ENCODE measurements around the gene KRT71.

KRT71 gene

DNA sequence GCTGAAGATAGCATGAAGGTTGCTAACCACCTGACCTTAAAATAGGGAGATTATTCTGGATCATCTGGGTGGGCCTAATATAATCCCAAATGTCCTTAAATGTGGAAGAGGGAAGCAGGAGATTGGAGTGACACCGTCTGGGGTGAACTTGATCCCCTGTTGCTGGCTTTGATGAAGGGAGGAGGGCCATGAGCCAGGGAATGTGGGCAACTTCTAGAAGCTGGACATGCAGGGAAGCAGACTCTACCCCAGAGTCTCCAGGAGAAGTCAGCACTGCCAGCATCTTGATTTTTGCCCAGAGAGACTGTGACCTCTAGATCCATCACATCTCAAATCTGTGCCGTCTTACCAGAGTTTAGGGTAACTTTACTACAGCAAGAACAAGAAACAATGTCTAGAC lies 23.5 kb downstream of the KRT71 start:
- H3K27ac ChIP-seq (ENCODE audit: low read depth, low read length, severe bottlenecking) = no peak overlapping the region
- H3K4me1 ChIP-seq (ENCODE audit: control insufficient read depth, insufficient read depth, low read length, poor library complexity, severe bottlenecking) = no peaks in the 10 kb centered on the region
- 76 to 100% methylated on average over 2 of the region's 2 CpGs for WGBS, 2 experiments (ENCODE audit: insufficient coverage in 2 of 2)

DNA sequence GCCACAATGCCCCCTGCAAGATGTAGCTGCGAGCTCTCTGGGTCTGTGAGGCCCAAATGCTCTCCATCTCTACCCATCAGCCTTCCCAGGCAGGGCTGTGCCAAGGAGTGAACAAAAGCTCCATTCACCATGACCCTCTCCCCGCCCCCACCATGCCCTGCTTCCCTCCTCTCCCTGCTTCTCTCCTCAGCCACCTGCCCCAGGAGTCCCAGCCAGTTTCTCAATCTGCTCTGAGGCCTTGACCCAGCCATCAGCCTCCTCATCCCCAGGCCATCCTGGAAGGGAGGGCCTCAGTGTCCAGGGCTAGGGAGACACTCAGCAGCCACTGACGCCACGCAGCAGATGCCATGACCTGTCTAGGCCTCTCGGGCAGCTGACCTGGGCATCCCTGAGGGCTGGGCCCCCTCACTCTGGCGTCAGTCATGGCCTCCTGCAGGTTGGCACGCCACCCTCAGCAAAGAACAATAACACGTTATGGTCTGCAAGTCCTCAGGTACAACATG lies 24.3 kb downstream of the KRT71 start:
- Histone ChIP-seq H3K4me1 (ENCODE audit: control insufficient read depth, insufficient read depth, low read length, poor library complexity, severe bottlenecking) (no peaks in the 10 kb centered on the region), H3K4me3 (ENCODE audit: extremely low read depth, insufficient read depth, low read length, poor library complexity, severe bottlenecking) (no peak overlapping the region), H3K9me3 (ENCODE audit: control insufficient read depth, low read length) (no peaks in the 10 kb centered on the region), H3K36me3 (ENCODE audit: control insufficient read depth, insufficient read depth, low read length) (no peaks in the 10 kb centered on the region), H3K27ac (ENCODE audit: low read depth, low read length, severe bottlenecking) (no peak overlapping the region)
- WGBS, 2 experiments (ENCODE audit: insufficient coverage in 2 of 2) = 89 to 92% methylated on average over 8 of the region's 8 CpGs

More for the DNA sequence above, 23.5 kb downstream of the KRT71 start:
- Histone ChIP-seq H3K9me3 (ENCODE audit: control insufficient read depth, low read length) (no peaks in the 10 kb centered on the region), H3K36me3 (ENCODE audit: control insufficient read depth, insufficient read depth, low read length) (no peaks in the 10 kb centered on the region), H3K4me3 (ENCODE audit: extremely low read depth, insufficient read depth, low read length, poor library complexity, severe bottlenecking) (no peak overlapping the region)

DNA sequence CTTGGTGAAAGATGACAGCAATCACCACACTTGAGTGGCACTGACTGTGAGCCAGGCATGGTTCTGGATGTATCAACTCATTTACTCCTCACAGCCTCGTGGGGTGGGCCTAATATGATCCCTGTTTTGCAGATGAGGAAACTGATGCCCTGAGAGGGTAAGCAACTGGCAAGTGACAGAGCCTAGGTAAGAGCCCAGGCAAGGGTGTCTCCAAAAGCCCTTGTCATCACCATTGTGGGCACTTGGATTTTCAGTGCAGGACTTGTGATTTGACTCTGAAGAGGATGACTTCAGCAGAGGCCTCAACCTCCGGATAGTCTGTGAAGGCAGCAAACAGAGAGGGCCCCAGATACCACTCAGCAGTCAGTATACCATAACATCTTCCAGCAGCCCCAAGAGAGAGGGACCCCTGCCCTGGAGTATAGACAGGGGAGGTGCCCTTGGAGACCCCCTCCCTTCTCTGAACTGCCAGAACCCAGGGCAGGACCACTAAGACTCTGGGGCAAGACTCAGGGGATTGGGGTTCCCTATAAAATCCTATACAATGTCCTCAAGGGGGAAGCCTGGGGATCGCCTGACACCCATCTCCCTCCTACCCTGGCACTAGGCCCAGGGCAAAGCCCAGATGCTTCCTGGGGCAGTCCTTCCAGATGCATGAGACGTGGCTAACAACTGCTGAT lies 25.7 kb downstream of the KRT71 start:
- Histone ChIP-seq H3K4me1 (ENCODE audit: control insufficient read depth, insufficient read depth, low read length, poor library complexity, severe bottlenecking) (peaks cover 5% of the 10 kb centered on the region), H3K9me3 (ENCODE audit: control insufficient read depth, low read length) (no peaks in the 10 kb centered on the region), H3K36me3 (ENCODE audit: control insufficient read depth, insufficient read depth, low read length) (no peaks in the 10 kb centered on the region), H3K4me3 (ENCODE audit: extremely low read depth, insufficient read depth, low read length, poor library complexity, severe bottlenecking) (no peak overlapping the region), H3K27ac (ENCODE audit: low read depth, low read length, severe bottlenecking) (no peak overlapping the region)
- WGBS, 2 experiments (ENCODE audit: insufficient coverage in 2 of 2) = 60 to 92% methylated on average over 2 to 3 of the region's 4 CpGs

DNA sequence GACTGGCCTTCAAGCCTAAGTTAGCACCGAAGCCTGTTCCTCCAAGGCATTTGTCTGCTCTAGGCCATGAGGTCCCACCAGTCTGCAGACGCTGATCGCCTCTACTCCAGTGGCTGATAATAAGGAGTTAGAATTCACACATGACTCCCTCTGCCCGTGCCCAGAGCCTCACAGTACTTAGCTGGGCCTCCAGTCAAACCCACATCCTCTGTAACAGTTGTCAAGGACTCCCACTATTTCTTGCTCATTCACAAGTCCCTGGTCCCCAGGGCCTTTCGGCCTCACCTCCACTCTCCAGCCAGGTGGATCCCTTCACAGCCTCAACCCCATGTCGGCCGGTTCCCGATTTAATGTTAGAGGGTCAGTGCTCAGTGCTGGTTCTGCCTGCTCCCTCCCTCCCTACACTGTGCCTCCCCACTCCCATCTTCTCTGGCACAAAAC lies 26.4 kb downstream of the KRT71 start:
- 53 to 69% methylated on average over 3 to 6 of the region's 8 CpGs for WGBS, 2 experiments (ENCODE audit: insufficient coverage in 2 of 2)
- Histone ChIP-seq H3K27ac (ENCODE audit: low read depth, low read length, severe bottlenecking) (no peak overlapping the region), H3K4me3 (ENCODE audit: extremely low read depth, insufficient read depth, low read length, poor library complexity, severe bottlenecking) (no peak overlapping the region), H3K36me3 (ENCODE audit: control insufficient read depth, insufficient read depth, low read length) (no peaks in the 10 kb centered on the region), H3K9me3 (ENCODE audit: control insufficient read depth, low read length) (no peaks in the 10 kb centered on the region), H3K4me1 (ENCODE audit: control insufficient read depth, insufficient read depth, low read length, poor library complexity, severe bottlenecking) (peaks cover 12% of the 10 kb centered on the region)

DNA sequence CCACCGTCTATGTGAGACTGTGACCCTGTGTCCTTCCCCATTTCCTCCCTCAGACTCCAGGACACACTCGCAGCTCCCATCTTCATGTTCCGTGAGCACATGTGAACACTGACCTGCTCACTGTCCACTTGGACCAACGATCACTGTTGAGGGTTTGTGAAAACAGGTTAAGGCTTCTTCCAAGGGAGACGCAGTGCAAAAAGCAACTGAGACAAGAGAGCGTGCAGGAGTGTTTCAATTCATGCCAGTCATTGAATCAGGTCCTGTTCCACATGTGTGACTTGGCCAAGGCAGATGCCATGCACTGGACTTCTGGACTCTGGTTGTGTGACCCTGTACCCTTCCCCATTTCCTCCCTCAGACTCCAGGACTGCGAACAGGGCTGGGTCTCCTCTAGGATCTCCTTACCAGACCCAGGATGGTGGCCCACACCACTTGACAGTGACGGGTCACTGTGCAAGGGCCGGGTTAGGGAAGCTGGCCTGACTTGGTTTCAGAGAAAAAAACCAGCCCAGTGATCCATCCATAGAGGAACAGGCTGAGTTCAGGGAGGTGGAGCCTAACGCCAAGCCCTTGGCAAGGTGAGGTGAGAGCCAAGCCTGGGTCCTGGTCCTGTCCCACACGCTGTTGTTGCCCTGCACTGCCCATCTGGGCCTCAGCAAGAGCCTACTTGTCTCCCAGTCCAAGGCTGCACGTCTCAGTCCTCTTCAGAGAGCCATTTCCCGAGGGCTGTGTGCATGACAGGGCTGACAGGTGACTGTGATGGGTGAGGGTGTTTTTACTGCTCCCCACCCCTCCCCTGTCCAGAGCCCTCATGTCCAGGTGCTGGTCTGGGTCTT lies 27.1 kb downstream of the KRT71 start:
- H3K36me3 ChIP-seq (ENCODE audit: control insufficient read depth, insufficient read depth, low read length) = no peaks in the 10 kb centered on the region
- no peaks in the 10 kb centered on the region for H3K9me3 ChIP-seq (ENCODE audit: control insufficient read depth, low read length)
- H3K4me1 ChIP-seq (ENCODE audit: control insufficient read depth, insufficient read depth, low read length, poor library complexity, severe bottlenecking) = peaks cover 16% of the 10 kb centered on the region
- no peak overlapping the region for H3K4me3 ChIP-seq (ENCODE audit: extremely low read depth, insufficient read depth, low read length, poor library complexity, severe bottlenecking)
- no peak overlapping the region for H3K27ac ChIP-seq (ENCODE audit: low read depth, low read length, severe bottlenecking)
- 84% methylated on average over 9 to 10 of the region's 13 CpGs for WGBS, 2 experiments (ENCODE audit: insufficient coverage in 2 of 2)

DNA sequence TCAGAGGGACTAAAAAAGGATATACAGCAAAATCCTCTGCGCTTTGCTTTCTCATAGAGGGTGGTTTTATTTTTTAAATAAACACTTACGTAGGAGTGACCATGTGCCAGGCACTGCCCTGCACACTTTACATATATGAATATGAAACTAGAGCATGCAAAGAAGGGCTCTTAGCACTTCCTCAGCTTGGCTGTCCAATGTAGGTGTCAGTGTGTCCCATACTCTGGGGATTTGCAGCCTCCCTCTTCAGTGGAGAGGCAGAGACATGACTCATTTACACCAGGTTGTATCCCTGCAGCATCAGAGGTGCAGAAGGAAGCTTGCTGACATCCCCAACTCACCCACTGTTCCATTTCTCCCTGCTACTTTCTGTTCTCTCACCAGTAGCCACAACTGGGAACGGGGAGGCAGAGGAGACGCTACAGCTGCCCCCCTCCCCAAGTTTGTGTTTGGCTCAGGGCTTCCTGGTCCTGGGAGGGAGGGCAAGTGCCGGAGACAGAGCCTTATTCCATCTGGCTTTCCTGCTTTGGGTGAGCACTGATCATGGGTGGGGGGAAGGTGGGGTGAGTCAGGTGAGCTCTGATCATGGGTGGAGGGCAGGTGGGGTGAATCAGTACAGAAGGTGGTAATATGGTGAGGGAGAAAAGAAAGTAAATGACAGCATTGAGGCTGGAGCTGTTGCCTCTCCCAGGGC lies 27.9 kb downstream of the KRT71 start:
- peaks cover 16% of the 10 kb centered on the region for H3K4me1 ChIP-seq (ENCODE audit: control insufficient read depth, insufficient read depth, low read length, poor library complexity, severe bottlenecking)
- WGBS, 2 experiments (ENCODE audit: insufficient coverage in 2 of 2) = 77 to 93% methylated on average over 3 of the region's 5 CpGs
- no peak overlapping the region for H3K27ac ChIP-seq (ENCODE audit: low read depth, low read length, severe bottlenecking)

DNA sequence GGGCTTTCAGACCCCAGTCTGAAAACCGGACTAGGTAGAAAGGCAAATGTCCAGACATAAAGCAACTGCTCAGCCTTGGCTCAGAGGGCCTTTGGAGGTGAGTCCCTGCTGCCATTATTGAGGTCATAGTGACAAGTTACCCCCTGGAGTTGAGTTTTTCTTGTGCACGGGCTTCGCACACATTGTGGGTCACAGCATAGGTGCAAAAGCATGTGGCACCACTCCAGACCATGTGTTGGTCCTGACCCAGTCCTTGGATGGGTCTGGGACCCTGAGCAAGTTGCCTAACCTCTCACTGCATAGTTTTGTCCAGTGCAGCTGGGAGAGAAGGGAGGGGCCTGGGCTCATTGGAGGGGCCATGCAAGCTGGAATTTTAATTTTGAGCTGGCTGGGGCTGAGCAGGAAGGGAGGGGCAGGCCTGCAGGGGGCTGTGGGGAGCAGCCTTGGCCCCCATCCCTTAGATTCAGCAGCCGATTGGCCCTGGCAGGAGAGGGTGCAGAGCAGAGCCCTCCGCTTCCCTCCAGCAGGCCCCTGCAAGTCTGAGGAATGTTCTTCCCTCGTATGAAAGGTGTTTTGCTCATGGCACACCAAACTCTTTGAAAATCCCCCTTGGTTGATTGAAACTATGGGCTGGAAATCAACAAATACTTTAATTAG lies 28.6 kb downstream of the KRT71 start:
- no peaks in the 10 kb centered on the region for H3K9me3 ChIP-seq (ENCODE audit: control insufficient read depth, low read length)
- 87 to 90% methylated on average over 5 to 6 of the region's 6 CpGs for WGBS, 2 experiments (ENCODE audit: insufficient coverage in 2 of 2)
- H3K27ac ChIP-seq (ENCODE audit: low read depth, low read length, severe bottlenecking) = no peak overlapping the region
- H3K4me1 ChIP-seq (ENCODE audit: control insufficient read depth, insufficient read depth, low read length, poor library complexity, severe bottlenecking) = peaks cover 16% of the 10 kb centered on the region
- H3K4me3 ChIP-seq (ENCODE audit: extremely low read depth, insufficient read depth, low read length, poor library complexity, severe bottlenecking) = no peak overlapping the region
- H3K36me3 ChIP-seq (ENCODE audit: control insufficient read depth, insufficient read depth, low read length) = no peaks in the 10 kb centered on the region

More for the DNA sequence above, 27.9 kb downstream of the KRT71 start:
- H3K4me3 ChIP-seq (ENCODE audit: extremely low read depth, insufficient read depth, low read length, poor library complexity, severe bottlenecking) = no peak overlapping the region
- no peaks in the 10 kb centered on the region for H3K9me3 ChIP-seq (ENCODE audit: control insufficient read depth, low read length)
- no peaks in the 10 kb centered on the region for H3K36me3 ChIP-seq (ENCODE audit: control insufficient read depth, insufficient read depth, low read length)

DNA sequence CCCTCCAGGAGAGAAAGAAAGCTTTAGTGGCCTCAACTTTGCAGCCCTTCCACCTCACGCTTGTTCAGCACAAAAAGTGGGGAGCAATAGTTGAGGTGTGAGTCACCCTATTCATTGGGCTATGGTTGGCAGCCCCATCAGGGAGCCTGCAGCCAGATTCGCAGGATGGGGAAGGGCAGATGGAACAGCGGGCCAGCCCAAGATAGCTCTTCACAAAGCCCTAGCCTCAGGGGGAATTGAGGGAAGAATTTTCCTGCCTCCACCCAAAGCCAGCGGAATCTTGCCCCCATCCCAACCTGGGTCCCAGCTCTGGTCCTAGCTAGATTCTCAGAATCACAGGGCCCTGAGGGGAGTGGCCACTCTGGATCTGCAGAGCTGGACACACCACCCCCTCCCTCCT lies 29.1 kb downstream of the KRT71 start:
- Histone ChIP-seq H3K27ac (ENCODE audit: low read depth, low read length, severe bottlenecking) (no peak overlapping the region), H3K4me3 (ENCODE audit: extremely low read depth, insufficient read depth, low read length, poor library complexity, severe bottlenecking) (no peak overlapping the region), H3K36me3 (ENCODE audit: control insufficient read depth, insufficient read depth, low read length) (no peaks in the 10 kb centered on the region), H3K4me1 (ENCODE audit: control insufficient read depth, insufficient read depth, low read length, poor library complexity, severe bottlenecking) (peaks cover 16% of the 10 kb centered on the region), H3K9me3 (ENCODE audit: control insufficient read depth, low read length) (no peaks in the 10 kb centered on the region)
- WGBS, 2 experiments (ENCODE audit: insufficient coverage in 2 of 2) = 86% methylated on average over 2 of the region's 4 CpGs; no CpG with 5 or more reads in 1 of the 2 experiments

DNA sequence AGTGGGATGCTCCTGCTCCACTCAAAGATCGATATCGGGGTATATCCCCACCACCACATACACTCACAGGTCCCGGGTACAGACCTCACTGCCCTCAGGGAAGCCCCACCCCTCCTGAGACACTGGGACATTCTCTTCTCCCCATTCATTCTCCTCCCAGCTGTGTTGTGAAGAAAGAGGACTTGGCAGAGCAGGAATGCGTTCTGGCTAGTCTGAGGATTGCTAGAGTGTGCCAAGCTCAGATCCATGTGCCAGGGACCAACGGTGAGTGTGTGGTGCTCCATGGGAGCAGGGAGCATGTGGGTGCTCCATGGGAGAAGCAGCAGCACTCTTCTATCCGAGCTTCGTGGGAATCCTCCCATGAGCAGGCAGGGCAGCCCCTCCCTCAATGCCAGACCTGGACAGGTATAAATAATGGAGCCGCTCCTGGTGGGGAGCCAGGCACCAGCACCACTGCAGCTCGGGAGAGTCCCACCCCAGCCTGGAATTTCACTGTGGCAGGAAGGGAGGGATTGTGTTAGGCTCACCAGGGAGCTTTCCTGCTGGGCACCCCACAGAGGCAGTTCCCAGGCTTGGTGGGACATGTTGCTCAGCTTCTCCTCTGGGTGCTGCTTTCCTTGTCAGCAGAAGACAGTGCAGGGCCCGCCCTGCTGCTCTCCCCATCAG lies 30.5 kb downstream of the KRT71 start:
- no peak overlapping the region for H3K27ac ChIP-seq (ENCODE audit: low read depth, low read length, severe bottlenecking)
- H3K9me3 ChIP-seq (ENCODE audit: control insufficient read depth, low read length) = no peaks in the 10 kb centered on the region
- H3K4me3 ChIP-seq (ENCODE audit: extremely low read depth, insufficient read depth, low read length, poor library complexity, severe bottlenecking) = no peak overlapping the region
- H3K4me1 ChIP-seq (ENCODE audit: control insufficient read depth, insufficient read depth, low read length, poor library complexity, severe bottlenecking) = peaks cover 16% of the 10 kb centered on the region
- no peaks in the 10 kb centered on the region for H3K36me3 ChIP-seq (ENCODE audit: control insufficient read depth, insufficient read depth, low read length)
- WGBS, 2 experiments (ENCODE audit: insufficient coverage in 2 of 2) = 83 to 95% methylated on average over 4 to 9 of the region's 10 CpGs
